ENCODE results near the gene NTM. TPM values are rescaled to one million over a fixed set of nuclear protein-coding genes. Genes with fewer than 3 reads are reported as not detected.

NTM gene
- total and polyA plus RNA-seq, 2 of the 8 experiments (the other 6 are each of a cell fraction or from before 2014, with no cell fraction given) = 13.4 to 20.0 TPM

DNA sequence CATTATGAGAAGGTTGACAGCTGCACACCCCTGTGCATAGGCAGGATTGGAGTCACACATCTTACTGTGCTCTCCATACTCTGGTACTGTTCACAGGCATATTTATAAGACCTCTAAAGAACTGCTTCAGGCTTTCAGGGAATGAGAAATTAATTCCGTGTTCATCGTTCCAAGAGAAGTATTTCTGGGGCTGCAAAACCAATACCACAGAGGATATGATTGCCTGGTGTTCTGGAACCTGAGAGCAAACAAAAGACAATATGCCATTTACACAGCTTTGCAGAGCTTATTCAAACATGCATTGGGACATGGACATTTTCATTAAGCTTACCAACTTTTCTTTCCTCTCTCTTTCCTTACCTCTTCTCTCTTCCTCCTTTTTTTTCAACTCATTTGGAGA is 388.7 kb downstream of the NTM start:
- Histone ChIP-seq H3K4me3 (ENCODE audit: extremely low read depth in 1 of 4, insufficient read depth in 2 of 4, low read depth in 3 of 4, low read length in 4 of 4) (no peak overlapping the region), H2AK5ac (ENCODE audit: low read depth, low read length) (no peak overlapping the region), H2BK5ac (ENCODE audit: low read depth, low read length) (no peak overlapping the region), H3K18ac (ENCODE audit: extremely low read depth, low read length) (no peak overlapping the region), H3K27me3 (replicated peaks in 1 of 4; ENCODE audit: control insufficient read depth in 3 of 4, extremely low read depth in 1 of 4, insufficient read depth in 3 of 4, low read length in 3 of 4) (no peaks in the 10 kb centered on the region), H2BK120ac (replicated peaks; ENCODE audit: low read depth, low read length) (no peak overlapping the region), H3K9ac (replicated peaks in 1 of 4; ENCODE audit: extremely low read depth in 1 of 4, low read depth in 3 of 4, low read length in 3 of 4) (no peak overlapping the region), H3K23me2 (ENCODE audit: low read depth, low read length) (no peaks in the 10 kb centered on the region), H4K8ac (ENCODE audit: extremely low read depth, insufficient read depth, low read length) (no peak overlapping the region), H3K4me2 (ENCODE audit: insufficient read depth in 1 of 2, low read depth in 2 of 2, low read length in 2 of 2) (no peak overlapping the region), H3K36me3 (ENCODE audit: control insufficient read depth in 2 of 4, insufficient read depth in 4 of 4, low read length in 3 of 4) (no peaks in the 10 kb centered on the region), H2BK15ac (ENCODE audit: low read length) (no peak overlapping the region), H4K5ac (ENCODE audit: insufficient read length, low read depth, low read length) (no peak overlapping the region), H3K56ac (replicated peaks; ENCODE audit: insufficient read length, low read depth, low read length) (no peak overlapping the region), H3K27ac (ENCODE audit: low read depth, low read length) (no peak overlapping the region), H3K14ac (ENCODE audit: insufficient read length) (no peak overlapping the region), H3K9me3 (ENCODE audit: insufficient read depth in 2 of 2, low read depth in 1 of 2, low read length in 1 of 2) (no peaks in the 10 kb centered on the region), H4K20me1 (replicated peaks in 1 of 2; ENCODE audit: control insufficient read depth in 1 of 2, insufficient read depth in 2 of 2, low read length in 2 of 2) (no peaks in the 10 kb centered on the region), H3K79me1 (ENCODE audit: low read depth, low read length) (no peaks in the 10 kb centered on the region), H3K79me2 (ENCODE audit: control insufficient read depth in 1 of 2, insufficient read depth in 2 of 2, low read length in 2 of 2) (no peaks in the 10 kb centered on the region), H4K91ac (replicated peaks; ENCODE audit: insufficient read length, low read length) (no peak overlapping the region), H3K23ac (ENCODE audit: insufficient read length) (no peak overlapping the region), H3K4me1 (replicated peaks in 1 of 4; ENCODE audit: control insufficient read depth in 3 of 4, insufficient read depth in 4 of 4, low read length in 3 of 4) (peaks cover 0 to 5% (median 0%) of the 10 kb centered on the region in 4 experiments; a peak in 2 of 7 replicates), H2BK20ac (ENCODE audit: low read length) (no peak overlapping the region), H2BK12ac (ENCODE audit: low read depth, low read length) (no peak overlapping the region), H2AFZ (ENCODE audit: low read length) (no peak overlapping the region), H3K4ac (replicated peaks; ENCODE audit: insufficient read length, low read depth, low read length) (no peak overlapping the region)
- DNase-seq (ENCODE audit: low read depth in 1 of 2, low spot score in 2 of 2) (no peak), FAIRE-seq (no peak)
- TF ChIP-seq KDM4A (IDR thresholded peaks at IDR 0.05; ENCODE audit: low read depth, low read length, severe bottlenecking) (no peak), FOSL1 (IDR thresholded peaks at IDR 0.05; ENCODE audit: insufficient read depth, low read depth, low read length) (no peak), SP4 (IDR thresholded peaks at IDR 0.05; ENCODE audit: low read length) (no peak), CHD1 (IDR thresholded peaks at IDR 0.05; ENCODE audit: low read depth, low read length) (no peak), TAF7 (optimal IDR thresholded peaks at IDR 0.05; ENCODE audit: borderline replicate concordance, low read depth, low read length) (no peak), BCL11A (IDR thresholded peaks at IDR 0.05; ENCODE audit: low read depth in 2 of 2, low read length in 2 of 2) (no peak), TEAD4 (IDR thresholded peaks at IDR 0.05; ENCODE audit: low read depth, low read length) (no peak), HDAC2 (IDR thresholded peaks at IDR 0.05; ENCODE audit: borderline replicate concordance in 1 of 2, low read depth in 2 of 2, low read length in 2 of 2) (no peak), SIX5 (IDR thresholded peaks at IDR 0.05; ENCODE audit: low read depth, low read length) (no peak)
- CTCF ChIA-PET (ENCODE audit: partially characterized antibody) = interaction anchor here (0.6 to 3.5 kb wide), 8 partner anchors 11 to 553 kb away, joined by 3 to 41 read pairs (median 4); no protein-coding TSS in a partner anchor
- WGBS, 2 experiments (ENCODE audit: extremely low coverage in 1 of 2, insufficient coverage in 1 of 2, insufficient read length in 1 of 2, insufficient replicate concordance in 2 of 2, low coverage in 1 of 2, low lambda C conversion rate in 2 of 2, missing lambda C conversion rate in 1 of 2) = 94% methylated on average over 2 of the region's 2 CpGs; no CpG with 5 or more reads in 1 of the 2 experiments
- POLR2A ChIA-PET (ENCODE audit: partially characterized antibody) = no interaction called here
